IPS-18c (cell line): ENCODE results near the gene KCNG2.

ENCODE experiments used
- H3K4me3 ChIP-seq: 2 replicates; pipeline ENCODE4 v1.7.0; 2013; ENCODE audit warnings: low read depth, mild to moderate bottlenecking, low read length, moderate library complexity; ENCODE audit not compliant: insufficient read depth
- H3K9me3 ChIP-seq: one replicate; pipeline ENCODE4 v1.6.1; 2013; ENCODE audit warnings: mild to moderate bottlenecking, low read length, moderate library complexity; ENCODE audit not compliant: control insufficient read depth, insufficient read depth

Gene KCNG2

GRCh38 chr18:79819968-79820351 lies 22.2 kb downstream of the KCNG2 start:
- Histone ChIP-seq H3K9me3 (no peaks in the 10 kb centered on the region), H3K4me3 (no peak overlapping the region)

- H3K9me3 ChIP-seq = no peaks in the 10 kb centered on the region
Observed at GRCh38 chr18:79823120-79823519, 25.4 kb downstream of the KCNG2 start.

GRCh38 chr18:79825913-79826312 lies 28.2 kb downstream of the KCNG2 start:
- H3K9me3 ChIP-seq = no peaks in the 10 kb centered on the region
- H3K4me3 ChIP-seq = no peak overlapping the region

More at GRCh38 chr18:79823120-79823519, 25.4 kb downstream of the KCNG2 start:
- H3K4me3 ChIP-seq = no peak overlapping the region

- Histone ChIP-seq H3K4me3 (no peak overlapping the region), H3K9me3 (no peaks in the 10 kb centered on the region)
Observed at GRCh38 chr18:79826966-79827365, 29.2 kb downstream of the KCNG2 start.

GRCh38 chr18:79828258-79828657 lies 30.5 kb downstream of the KCNG2 start:
- Histone ChIP-seq H3K4me3 (no peak overlapping the region), H3K9me3 (no peaks in the 10 kb centered on the region)

- H3K4me3 ChIP-seq = no peak overlapping the region
- H3K9me3 ChIP-seq = no peaks in the 10 kb centered on the region
Observed at GRCh38 chr18:79829136-79829854, 31.6 kb downstream of the KCNG2 start.

GRCh38 chr18:79832169-79832568 lies 34.4 kb downstream of the KCNG2 start:
- no peak overlapping the region for H3K4me3 ChIP-seq
- H3K9me3 ChIP-seq = no peaks in the 10 kb centered on the region

- no peaks in the 10 kb centered on the region for H3K9me3 ChIP-seq
Observed at GRCh38 chr18:79834834-79835233, 37.1 kb downstream of the KCNG2 start.

GRCh38 chr18:79841936-79842335 lies 44.2 kb downstream of the KCNG2 start:
- no peak overlapping the region for H3K4me3 ChIP-seq
- no peaks in the 10 kb centered on the region for H3K9me3 ChIP-seq

More at GRCh38 chr18:79834834-79835233, 37.1 kb downstream of the KCNG2 start:
- no peak overlapping the region for H3K4me3 ChIP-seq

GRCh38 chr18:79844999-79845563 lies 47.3 kb downstream of the KCNG2 start:
- H3K9me3 ChIP-seq = no peaks in the 10 kb centered on the region
- no peak overlapping the region for H3K4me3 ChIP-seq

GRCh38 chr18:79846936-79847557 lies 49.3 kb downstream of the KCNG2 start:
- H3K9me3 ChIP-seq = no peaks in the 10 kb centered on the region
- no peak overlapping the region for H3K4me3 ChIP-seq

- Histone ChIP-seq H3K9me3 (no peaks in the 10 kb centered on the region), H3K4me3 (no peak overlapping the region)
Observed at GRCh38 chr18:79847606-79848293, 50.0 kb downstream of the KCNG2 start.

GRCh38 chr18:79848294-79848578 lies 50.5 kb downstream of the KCNG2 start:
- Histone ChIP-seq H3K4me3 (no peak overlapping the region), H3K9me3 (no peaks in the 10 kb centered on the region)

- Histone ChIP-seq H3K9me3 (no peaks in the 10 kb centered on the region), H3K4me3 (no peak overlapping the region)
Observed at GRCh38 chr18:79848579-79849327, 51.0 kb downstream of the KCNG2 start.

GRCh38 chr18:79849328-79850207 lies 51.8 kb downstream of the KCNG2 start:
- Histone ChIP-seq H3K9me3 (no peaks in the 10 kb centered on the region), H3K4me3 (no peak overlapping the region)

GRCh38 chr18:79850731-79851130 lies 53.0 kb downstream of the KCNG2 start:
- Histone ChIP-seq H3K9me3 (no peaks in the 10 kb centered on the region), H3K4me3 (no peak overlapping the region)

GRCh38 chr18:79851489-79851888 lies 53.8 kb downstream of the KCNG2 start:
- Histone ChIP-seq H3K9me3 (no peaks in the 10 kb centered on the region), H3K4me3 (no peak overlapping the region)
